GM12892 (cell line): ENCODE data around the gene GNAQ.

Experiments used
- POLR2A ChIP-seq: IDR thresholded peaks from 2 replicates; pipeline ENCODE4 v1.6.1; 2011; ENCODE audit warnings: low read depth, low read length, control low read depth
- POLR2AphosphoS5 ChIP-seq: IDR thresholded peaks from 2 replicates; pipeline ENCODE4 v1.6.1; 2011; ENCODE audit warnings: low read depth, low read length, control low read depth

DNA sequence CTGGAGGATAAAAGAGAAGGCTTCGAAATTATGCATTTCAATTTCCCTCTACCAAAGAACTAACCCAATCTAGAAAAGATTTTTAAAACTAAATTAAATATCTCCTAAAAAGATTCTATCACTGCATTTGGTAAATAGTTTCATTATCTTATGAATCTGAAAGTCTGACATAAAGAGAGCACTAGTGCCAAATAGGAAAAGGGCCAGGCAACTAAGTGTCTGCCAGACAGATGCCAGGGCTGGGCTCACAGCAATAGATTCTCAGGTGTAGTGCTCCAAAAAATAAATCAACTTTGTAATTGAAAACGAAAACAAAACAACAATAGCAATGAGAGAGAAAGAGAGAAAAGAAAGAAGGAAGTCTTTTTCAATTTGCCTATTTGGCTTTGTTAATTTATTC is 225.8 kb downstream of the GNAQ start:
- TF ChIP-seq POLR2A (no peak), POLR2AphosphoS5 (no peak)
